H9 (cell line): ENCODE results near the gene HAO1. TPM values are rescaled to one million over a fixed set of nuclear protein-coding genes. Genes with fewer than 3 reads are reported as not detected.

Experiments used
- DNase-seq: peaks from one replicate; pipeline ENCODE4 v3.0.0-alpha.2; 2017
- H2AFZ ChIP-seq: one replicate; pipeline ENCODE4 v1.6.1; 2013; ENCODE audit warnings: mild to moderate bottlenecking, low read length, control low read depth, moderate library complexity
- H2AK5ac ChIP-seq: 2 replicates; pipeline ENCODE4 v1.6.1; 2013; ENCODE audit warnings: low read length, control low read depth, mixed read lengths; ENCODE audit not compliant: insufficient read length
- H2BK120ac ChIP-seq: one replicate; pipeline ENCODE4 v1.6.1; 2013; ENCODE audit warnings: low read depth, mild to moderate bottlenecking, low read length, control low read depth, inconsistent platforms; ENCODE audit not compliant: poor library complexity, severe bottlenecking
- H2BK12ac ChIP-seq: 2 replicates; pipeline ENCODE4 v1.6.1; 2013; ENCODE audit warnings: low read length, control low read depth, mixed read lengths, low read depth; ENCODE audit not compliant: insufficient read length
- H2BK15ac ChIP-seq: 2 replicates; pipeline ENCODE4 v1.6.1; 2013; ENCODE audit warnings: low read depth, low read length, control low read depth
- H2BK20ac ChIP-seq: one replicate; pipeline ENCODE4 v1.6.1; 2013; ENCODE audit warnings: low read depth, mild to moderate bottlenecking, low read length, control low read depth, inconsistent platforms; ENCODE audit not compliant: poor library complexity, severe bottlenecking
- H2BK5ac ChIP-seq: 2 replicates; pipeline ENCODE4 v1.6.1; 2013; ENCODE audit warnings: low read length, control low read depth, mixed read lengths; ENCODE audit not compliant: insufficient read length
- H3K14ac ChIP-seq: 2 replicates; pipeline ENCODE4 v1.6.1; 2013; ENCODE audit warnings: low read length, control low read depth; ENCODE audit not compliant: insufficient read depth
- H3K18ac ChIP-seq: 2 replicates; pipeline ENCODE4 v1.6.1; 2013; ENCODE audit warnings: low read depth, mild to moderate bottlenecking, mixed read lengths, low read length, control low read depth; ENCODE audit not compliant: insufficient read length
- H3K23ac ChIP-seq: 2 replicates; pipeline ENCODE4 v1.6.1; 2013; ENCODE audit warnings: low read length, control low read depth, mixed read lengths, low read depth; ENCODE audit not compliant: insufficient read length
- H3K23me2 ChIP-seq: 2 replicates; pipeline ENCODE4 v1.6.1; 2013; ENCODE audit warnings: low read depth, mild to moderate bottlenecking, mixed read lengths, low read length, control low read depth; ENCODE audit not compliant: insufficient read length, poor library complexity, severe bottlenecking
- H3K27ac ChIP-seq: 2 replicates; pipeline ENCODE4 v1.5.1; 2013; ENCODE audit warnings: low read length, control low read depth, mixed read lengths, low read depth; ENCODE audit not compliant: insufficient read length
- H3K27me3 ChIP-seq: 2 replicates; pipeline ENCODE4 v1.6.1; 2013; ENCODE audit warnings: low read length, control low read depth, inconsistent platforms; ENCODE audit not compliant: insufficient read depth
- H3K4ac ChIP-seq: 2 replicates; pipeline ENCODE4 v1.6.1; 2013; ENCODE audit warnings: low read depth, mild to moderate bottlenecking, control low read depth, inconsistent platforms, low read length, moderate library complexity
- H3K4me1 ChIP-seq: 2 replicates; pipeline ENCODE4 v1.6.1; 2013; ENCODE audit warnings: low read length, control low read depth, inconsistent platforms; ENCODE audit not compliant: insufficient read depth
- H3K4me2 ChIP-seq: 2 replicates; pipeline ENCODE4 v1.6.1; 2013; ENCODE audit warnings: low read length, control low read depth, mixed read lengths; ENCODE audit not compliant: insufficient read length, insufficient read depth
- H3K56ac ChIP-seq: 2 replicates; pipeline ENCODE4 v1.6.1; 2013; ENCODE audit warnings: low read depth, mild to moderate bottlenecking, mixed read lengths, low read length, control low read depth; ENCODE audit not compliant: insufficient read length
- H3K79me1 ChIP-seq: 2 replicates; pipeline ENCODE4 v1.6.1; 2013; ENCODE audit warnings: low read depth, mild to moderate bottlenecking, moderate library complexity, low read length, control low read depth, inconsistent platforms; ENCODE audit not compliant: insufficient read depth, poor library complexity, severe bottlenecking
- H3K79me2 ChIP-seq: 2 replicates; pipeline ENCODE4 v1.6.1; 2013; ENCODE audit warnings: low read length, control low read depth, inconsistent platforms; ENCODE audit not compliant: insufficient read depth
- H3K9ac ChIP-seq: 2 replicates; pipeline ENCODE4 v1.6.1; 2013; ENCODE audit warnings: low read length, control low read depth, mixed read lengths; ENCODE audit not compliant: insufficient read length; ENCODE audit errors: extremely low read depth
- H3K9me3 ChIP-seq: one replicate; pipeline ENCODE4 v1.6.1; 2013; ENCODE audit warnings: low read depth, low read length, inconsistent platforms; ENCODE audit not compliant: control insufficient read depth
- H3T11ph ChIP-seq: one replicate; pipeline ENCODE4 v1.6.1; 2013; ENCODE audit warnings: mild to moderate bottlenecking, low read length, control low read depth, inconsistent platforms
- H4K20me1 ChIP-seq: one replicate; pipeline ENCODE4 v1.6.1; 2013; ENCODE audit not compliant: control insufficient read depth, insufficient read length, insufficient read depth
- H4K5ac ChIP-seq: 2 replicates; pipeline ENCODE4 v1.6.1; 2013; ENCODE audit warnings: low read depth, mild to moderate bottlenecking, mixed read lengths, low read length, control low read depth; ENCODE audit not compliant: insufficient read length
- H4K8ac ChIP-seq: replicated peaks from 2 replicates; pipeline ENCODE4 v1.6.1; 2013; ENCODE audit warnings: low read length, control low read depth, mixed read lengths, low read depth; ENCODE audit not compliant: insufficient read length
- H4K91ac ChIP-seq: 2 replicates; pipeline ENCODE4 v1.6.1; 2013; ENCODE audit warnings: low read depth, mild to moderate bottlenecking, moderate library complexity, mixed read lengths, low read length, control low read depth; ENCODE audit not compliant: insufficient read length
- H3K27ac Mint-ChIP-seq, 3 experiments: 2 replicates in 2 of 3; 3 replicates in 1 of 3; pipeline ENCODE4 v1.8.0; 2020 to 2021; ENCODE audit warnings: mixed read lengths in 3 of 3, mild to moderate bottlenecking in 1 of 3, moderate library complexity in 1 of 3
- H3K27me3 Mint-ChIP-seq: 2 replicates; pipeline ENCODE4 v1.8.0; 2021; ENCODE audit warnings: low read depth, mild to moderate bottlenecking, moderate library complexity, mixed read lengths
- H3K36me3 Mint-ChIP-seq, 3 experiments: 2 replicates in 2 of 3; 3 replicates in 1 of 3; pipeline ENCODE4 v1.8.0; 2020 to 2021; ENCODE audit warnings: low read depth in 3 of 3, mixed read lengths in 3 of 3; ENCODE audit not compliant: insufficient read depth in 1 of 3
- H3K4me1 Mint-ChIP-seq, 2 experiments: 2 replicates each; pipeline ENCODE4 v1.8.0; 2020; ENCODE audit warnings: mixed read lengths in 2 of 2
- H3K4me3 Mint-ChIP-seq, 2 experiments: 2 replicates in 1 of 2; 3 replicates in 1 of 2; pipeline ENCODE4 v1.8.0; 2020 to 2021; ENCODE audit warnings: mild to moderate bottlenecking in 2 of 2, mixed read lengths in 2 of 2, moderate library complexity in 1 of 2
- H3K9me3 Mint-ChIP-seq, 2 experiments: 2 replicates in 1 of 2; 3 replicates in 1 of 2; pipeline ENCODE4 v1.8.0; 2020; ENCODE audit warnings: mild to moderate bottlenecking in 2 of 2, mixed read lengths in 2 of 2, moderate library complexity in 1 of 2
- WGBS: extraction: QIAGEN DNeasy Blood & Tissue Kit; methylation state at CpG from one replicate; pipeline ENCODE4 v1.1.7; 2013; ENCODE audit warnings: missing lambda C conversion rate, low lambda C conversion rate, mixed read lengths; ENCODE audit not compliant: insufficient read length; ENCODE audit errors: extremely low coverage; 5-methylcytosine and 5-hydroxymethylcytosine counted together
- long read RNA-seq: library from polyadenylated mRNA; unstranded; transcript quantifications from one replicate; pipeline ENCODE4 v2.0.0, GENCODE V29; 2020
- total RNA-seq: library from RNA; stranded (reverse); gene quantifications from 2 replicates; pipeline ENCODE4 v1.2.1, GENCODE V29; 2021
- TF ChIP-seq, protein P1 (sequence below): fragments of 200-600 bp; sonication (generic); conservative IDR thresholded peaks from 3 replicates; pipeline ENCODE4 v1.8.0; 2021; ENCODE audit warnings: antibody characterized with exemption, mild to moderate bottlenecking

The HAO1 gene
- total RNA-seq: not detected in 2 replicates
- long read RNA-seq: 0 reads

DNA sequence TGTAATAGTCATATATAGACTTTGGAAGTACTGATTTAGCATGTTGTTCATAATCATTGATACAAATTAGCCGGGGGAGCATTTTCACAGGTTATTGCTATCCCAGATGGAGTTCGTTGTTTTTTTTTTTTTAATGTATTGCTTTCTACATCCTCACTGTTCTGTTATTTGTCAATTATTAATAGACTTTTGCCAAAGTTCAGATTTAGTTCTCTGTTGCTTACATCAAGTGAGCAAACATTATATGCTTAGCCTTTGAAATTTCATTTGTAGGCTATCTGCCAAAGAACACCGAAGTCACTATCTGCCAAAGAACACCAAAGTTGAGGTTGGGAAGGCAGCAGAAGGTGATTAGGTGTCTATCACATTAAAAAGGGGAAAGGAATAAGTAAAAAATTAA lies at the start of gene HAO1:
Gene HAO1, minus strand, starts transcription at position 118 of the 400 bp plus-strand sequence. Its CDS starts 36 bp downstream, at position 82.
- Mint-ChIP-seq H3K9me3 (peaks cover 17 to 22% of the 10 kb centered on the region in 2 experiments), H3K27ac (no peak within 1 kb of the TSS; a peak in 1 of 7 replicates), H3K4me1 (peaks cover 10% of the 10 kb centered on the region in 2 experiments), H3K27me3 (peaks cover 2% of the 10 kb centered on the region; the same call in 1 of the 2 replicates), H3K4me3 (no peak within 1 kb of the TSS), H3K36me3 (peaks cover 3 to 18% (median 11%) of the 10 kb centered on the region in 3 experiments)
- WGBS: no CpG with 5 or more reads among the region's 3 CpGs
- no peak within 1 kb of the TSS for H2BK120ac ChIP-seq
- no peak for DNase-seq
- H3K14ac ChIP-seq: no peak within 1 kb of the TSS
- no peaks in the 10 kb centered on the region for H3K4me1 ChIP-seq
- no peaks in the 10 kb centered on the region for H3K27me3 ChIP-seq
- H4K91ac ChIP-seq: no peak within 1 kb of the TSS
- no peak within 1 kb of the TSS for H2BK12ac ChIP-seq
- no peak within 1 kb of the TSS for H2BK15ac ChIP-seq
- H4K5ac ChIP-seq: no peak within 1 kb of the TSS
- H2AK5ac ChIP-seq: no peak within 1 kb of the TSS
- no peak within 1 kb of the TSS for H4K8ac ChIP-seq
- H3K9me3 ChIP-seq: no peaks in the 10 kb centered on the region
- no peaks in the 10 kb centered on the region for H3K23me2 ChIP-seq
- no peak within 1 kb of the TSS for H3T11ph ChIP-seq
- H2AFZ ChIP-seq: no peak within 1 kb of the TSS
- TF ChIP-seq, protein P1, sequence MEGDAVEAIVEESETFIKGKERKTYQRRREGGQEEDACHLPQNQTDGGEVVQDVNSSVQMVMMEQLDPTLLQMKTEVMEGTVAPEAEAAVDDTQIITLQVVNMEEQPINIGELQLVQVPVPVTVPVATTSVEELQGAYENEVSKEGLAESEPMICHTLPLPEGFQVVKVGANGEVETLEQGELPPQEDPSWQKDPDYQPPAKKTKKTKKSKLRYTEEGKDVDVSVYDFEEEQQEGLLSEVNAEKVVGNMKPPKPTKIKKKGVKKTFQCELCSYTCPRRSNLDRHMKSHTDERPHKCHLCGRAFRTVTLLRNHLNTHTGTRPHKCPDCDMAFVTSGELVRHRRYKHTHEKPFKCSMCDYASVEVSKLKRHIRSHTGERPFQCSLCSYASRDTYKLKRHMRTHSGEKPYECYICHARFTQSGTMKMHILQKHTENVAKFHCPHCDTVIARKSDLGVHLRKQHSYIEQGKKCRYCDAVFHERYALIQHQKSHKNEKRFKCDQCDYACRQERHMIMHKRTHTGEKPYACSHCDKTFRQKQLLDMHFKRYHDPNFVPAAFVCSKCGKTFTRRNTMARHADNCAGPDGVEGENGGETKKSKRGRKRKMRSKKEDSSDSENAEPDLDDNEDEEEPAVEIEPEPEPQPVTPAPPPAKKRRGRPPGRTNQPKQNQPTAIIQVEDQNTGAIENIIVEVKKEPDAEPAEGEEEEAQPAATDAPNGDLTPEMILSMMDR: no peak
- no peak within 1 kb of the TSS for H3K27ac ChIP-seq
- H2BK20ac ChIP-seq: no peak within 1 kb of the TSS
- no peak within 1 kb of the TSS for H3K4me2 ChIP-seq
- H3K23ac ChIP-seq: no peak within 1 kb of the TSS
- H3K9ac ChIP-seq: no peak within 1 kb of the TSS
- H3K4ac ChIP-seq: no peak within 1 kb of the TSS
- no peaks in the 10 kb centered on the region for H3K79me2 ChIP-seq
- H2BK5ac ChIP-seq: no peak within 1 kb of the TSS
- no peaks in the 10 kb centered on the region for H4K20me1 ChIP-seq
- no peak within 1 kb of the TSS for H3K56ac ChIP-seq
- H3K18ac ChIP-seq: no peak within 1 kb of the TSS
- no peaks in the 10 kb centered on the region for H3K79me1 ChIP-seq
